ENCODE measurements around the gene OGA.

Gene OGA

DNA sequence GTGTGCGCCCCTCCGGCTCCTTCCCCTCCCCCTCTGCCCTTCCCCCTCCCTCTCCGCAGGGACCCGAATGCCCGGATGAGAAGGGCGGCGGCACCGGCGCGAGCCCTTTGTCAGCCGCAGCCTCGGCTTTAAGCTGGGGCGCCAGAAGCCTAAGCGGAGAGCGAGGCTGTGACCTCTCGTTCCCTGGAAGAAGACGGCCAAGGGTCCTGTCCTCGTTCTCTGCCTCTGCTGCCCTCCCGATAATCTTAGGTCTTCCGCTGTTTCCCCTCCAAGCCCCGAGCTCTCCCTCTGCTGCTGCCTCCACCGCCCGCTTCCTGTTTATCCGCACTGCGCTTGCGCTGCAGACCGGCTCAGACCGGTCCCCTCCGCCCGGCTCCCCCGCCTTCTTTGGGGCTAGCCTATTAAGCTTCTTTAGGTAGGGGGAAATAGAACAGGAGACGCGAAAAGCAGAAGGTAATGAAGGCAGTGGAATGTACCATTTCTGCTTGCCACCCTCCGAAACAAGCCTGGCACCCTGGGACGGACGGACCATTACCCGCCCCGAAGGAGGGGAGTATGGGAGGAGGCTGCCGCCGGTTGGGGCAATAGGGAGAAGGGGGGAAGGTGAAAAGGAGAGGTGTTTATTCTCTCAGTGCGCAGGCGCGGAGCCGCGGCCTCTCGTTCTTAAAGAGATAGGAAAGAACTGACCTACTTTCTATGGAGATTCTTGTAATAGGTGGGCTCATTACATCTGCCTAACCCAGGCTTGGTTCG is at the start of gene OGA:
Gene OGA, minus strand, starts transcription at position 326 of the 753 bp plus-strand sequence. CDS start 422 bp downstream, outside the sequence.
- TF ChIP-seq, protein P1, sequence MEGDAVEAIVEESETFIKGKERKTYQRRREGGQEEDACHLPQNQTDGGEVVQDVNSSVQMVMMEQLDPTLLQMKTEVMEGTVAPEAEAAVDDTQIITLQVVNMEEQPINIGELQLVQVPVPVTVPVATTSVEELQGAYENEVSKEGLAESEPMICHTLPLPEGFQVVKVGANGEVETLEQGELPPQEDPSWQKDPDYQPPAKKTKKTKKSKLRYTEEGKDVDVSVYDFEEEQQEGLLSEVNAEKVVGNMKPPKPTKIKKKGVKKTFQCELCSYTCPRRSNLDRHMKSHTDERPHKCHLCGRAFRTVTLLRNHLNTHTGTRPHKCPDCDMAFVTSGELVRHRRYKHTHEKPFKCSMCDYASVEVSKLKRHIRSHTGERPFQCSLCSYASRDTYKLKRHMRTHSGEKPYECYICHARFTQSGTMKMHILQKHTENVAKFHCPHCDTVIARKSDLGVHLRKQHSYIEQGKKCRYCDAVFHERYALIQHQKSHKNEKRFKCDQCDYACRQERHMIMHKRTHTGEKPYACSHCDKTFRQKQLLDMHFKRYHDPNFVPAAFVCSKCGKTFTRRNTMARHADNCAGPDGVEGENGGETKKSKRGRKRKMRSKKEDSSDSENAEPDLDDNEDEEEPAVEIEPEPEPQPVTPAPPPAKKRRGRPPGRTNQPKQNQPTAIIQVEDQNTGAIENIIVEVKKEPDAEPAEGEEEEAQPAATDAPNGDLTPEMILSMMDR (IDR thresholded peaks at IDR 0.05; ENCODE audit: low read length, missing control alignments) = no peak
- DNase-seq (ENCODE audit: low read depth) = peak; percentile 100
- peak within 1 kb of the TSS; percentile 77 for H3K4me3 ChIP-seq (replicated peaks; ENCODE audit: low read depth, low read length)

DNA sequence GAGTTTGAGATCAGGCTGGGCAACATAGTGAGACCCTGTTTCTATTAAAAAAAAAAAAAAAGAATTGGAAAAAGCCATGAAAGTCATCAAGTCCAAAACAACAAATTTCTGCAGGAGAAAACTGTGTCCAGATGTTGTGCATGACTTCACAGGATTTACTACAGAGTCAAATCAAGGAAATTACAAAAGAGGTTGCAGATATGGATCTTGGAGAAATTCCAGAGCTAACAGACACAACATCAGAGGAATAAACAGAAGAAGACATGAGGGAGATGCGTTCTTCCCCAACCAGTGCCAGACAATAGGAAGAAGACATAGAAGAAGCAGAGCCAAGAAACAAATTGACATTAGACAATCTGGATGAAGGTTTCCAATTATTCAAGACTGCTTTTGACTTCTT is 49.7 kb upstream of the OGA start:
- TF ChIP-seq, protein P1 (IDR thresholded peaks at IDR 0.05; ENCODE audit: low read length, missing control alignments) = no peak
- peak; percentile 37 for DNase-seq (ENCODE audit: low read depth)
- H3K4me3 ChIP-seq (replicated peaks; ENCODE audit: low read depth, low read length) = no peak overlapping the region

DNA sequence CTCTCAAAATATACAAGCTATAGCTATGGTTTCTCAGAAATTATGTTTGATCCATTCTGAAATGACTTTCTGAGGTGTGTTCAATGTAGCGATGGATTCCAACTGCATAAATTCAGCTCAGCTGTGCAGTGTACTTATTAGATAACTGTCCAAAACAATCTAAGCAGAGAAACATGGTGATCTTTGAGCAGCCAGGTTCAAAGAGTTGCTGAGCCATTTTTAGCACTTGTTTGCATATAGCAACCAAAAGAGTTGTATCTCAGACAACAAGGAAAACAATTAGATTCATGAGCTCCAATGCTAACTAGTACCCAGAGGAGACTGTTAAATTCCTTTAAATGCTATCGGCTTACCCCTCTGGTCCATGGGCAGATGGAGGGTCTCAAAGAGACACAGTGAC is 41.3 kb upstream of the OGA start:
- DNase-seq (ENCODE audit: low read depth) = no peak
- H3K4me3 ChIP-seq (replicated peaks; ENCODE audit: low read depth, low read length) = no peak overlapping the region
- TF ChIP-seq, protein P1 (IDR thresholded peaks at IDR 0.05; ENCODE audit: low read length, missing control alignments) = no peak

DNA sequence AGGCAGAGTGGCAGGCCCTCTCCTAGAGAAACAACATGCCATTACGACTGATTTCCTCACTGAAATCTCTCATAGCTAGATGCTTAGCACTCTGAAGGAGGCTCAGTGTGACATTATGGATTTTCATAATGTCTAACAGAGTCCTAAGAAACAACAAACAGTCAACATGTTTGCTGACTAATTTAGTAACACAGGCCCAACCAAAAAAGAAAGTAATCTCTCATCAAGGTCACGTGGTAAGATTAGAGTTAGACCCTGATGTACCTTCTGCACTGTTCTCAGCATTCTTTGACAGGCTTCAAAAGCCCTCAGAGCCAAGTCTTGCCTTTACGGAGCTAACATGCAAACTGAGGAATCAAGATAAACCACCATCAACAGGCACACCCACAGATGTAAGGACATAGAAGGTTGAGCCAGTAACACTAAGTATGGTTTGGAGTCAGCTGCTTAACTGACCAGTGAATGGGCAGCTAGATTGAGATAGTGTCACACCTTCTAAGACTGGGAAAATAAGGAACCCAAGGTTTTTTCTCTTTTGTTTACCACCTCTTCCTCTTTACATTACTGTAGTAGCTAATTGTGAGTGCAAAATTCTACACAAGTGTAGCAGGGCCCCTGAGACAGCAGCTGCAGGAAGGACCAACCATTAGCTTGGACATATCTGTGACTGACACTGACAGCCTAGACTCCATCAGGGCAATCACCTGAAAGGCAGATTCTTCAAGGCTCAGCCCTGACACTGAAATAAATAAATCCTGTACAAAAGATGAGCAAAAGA is 40.7 kb upstream of the OGA start:
- H3K4me3 ChIP-seq (replicated peaks; ENCODE audit: low read depth, low read length) = no peak overlapping the region
- DNase-seq (ENCODE audit: low read depth) = no peak
- TF ChIP-seq, protein P1 (IDR thresholded peaks at IDR 0.05; ENCODE audit: low read length, missing control alignments) = no peak

DNA sequence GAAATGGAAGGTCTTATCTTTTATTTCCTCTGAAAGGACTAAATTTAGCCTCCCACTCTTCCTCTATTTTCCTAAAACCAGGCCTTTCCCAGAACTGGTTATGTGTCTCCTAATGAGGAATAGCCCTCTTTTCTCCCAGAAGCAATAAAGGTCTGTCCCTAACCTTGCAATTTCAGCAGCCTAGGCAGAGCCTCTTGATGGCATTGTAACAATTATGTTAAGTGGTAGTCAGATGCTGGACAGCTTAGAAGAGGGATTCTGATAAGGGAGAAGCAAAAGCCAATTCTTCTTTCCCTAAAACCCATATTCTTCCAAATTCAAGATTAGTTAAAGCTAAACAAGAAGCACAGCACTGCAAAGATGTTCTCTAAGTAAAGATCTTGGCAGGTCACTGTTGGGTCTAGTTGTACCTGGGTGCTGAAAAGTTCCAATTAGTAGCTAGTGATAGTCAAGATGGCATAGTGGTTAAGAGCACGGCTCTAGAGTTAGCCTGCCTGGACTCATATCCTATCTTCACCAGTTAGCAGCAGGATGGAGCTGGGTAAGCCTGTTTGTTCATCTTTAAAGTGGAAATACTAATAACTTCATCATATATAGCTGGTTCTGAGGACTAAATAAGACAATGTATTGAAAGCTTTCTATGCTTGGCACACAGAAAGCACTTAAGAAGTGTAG is 39.7 kb upstream of the OGA start:
- DNase-seq (ENCODE audit: low read depth) = no peak
- TF ChIP-seq, protein P1 (IDR thresholded peaks at IDR 0.05; ENCODE audit: low read length, missing control alignments) = no peak
- H3K4me3 ChIP-seq (replicated peaks; ENCODE audit: low read depth, low read length) = no peak overlapping the region

DNA sequence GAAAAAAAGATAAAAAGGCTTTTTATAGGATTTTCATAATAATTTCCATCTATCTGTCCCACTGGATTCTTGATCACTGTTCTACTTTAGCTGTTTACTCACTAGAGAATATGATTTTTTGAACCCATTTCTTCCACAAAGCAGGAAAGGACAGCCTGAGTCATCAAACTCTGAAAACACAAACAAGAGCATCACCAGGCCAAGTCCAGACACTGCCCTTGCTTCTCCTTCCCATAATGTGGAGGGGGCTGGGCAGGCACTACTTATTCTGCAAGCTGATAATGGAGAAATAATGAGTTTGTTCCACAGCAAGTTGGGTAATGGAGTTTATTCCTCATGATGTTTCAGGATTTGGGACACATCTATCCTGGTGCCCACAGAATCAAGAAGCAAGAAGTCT is 38.4 kb upstream of the OGA start:
- no peak overlapping the region for H3K4me3 ChIP-seq (replicated peaks; ENCODE audit: low read depth, low read length)
- DNase-seq (ENCODE audit: low read depth) = peak; percentile 59
- TF ChIP-seq, protein P1 (IDR thresholded peaks at IDR 0.05; ENCODE audit: low read length, missing control alignments) = no peak
